Upper lobe of right lung (tissue), 1 donor: ENCODE measurements around the gene ZNF385D. TPM values are rescaled to one million over a fixed set of nuclear protein-coding genes. Genes with fewer than 3 reads are reported as not detected.

Source experiments
- ATAC-seq: fragments of 200-7000 bp; cut with Tn5 transposase; one replicate; pipeline ENCODE4 v1.9.1; 2020; ENCODE audit warnings: mild to moderate bottlenecking, moderate library complexity
- DNase-seq: peaks from one replicate; pipeline ENCODE4 v3.0.0-alpha.2; 2020
- H3K27ac ChIP-seq: fragments of 200-600 bp; one replicate; pipeline ENCODE4 v1.8.0; 2022
- H3K27me3 ChIP-seq: fragments of 200-600 bp; one replicate; pipeline ENCODE4 v1.8.0; 2022; ENCODE audit warnings: mild to moderate bottlenecking
- H3K36me3 ChIP-seq: fragments of 200-600 bp; one replicate; pipeline ENCODE4 v1.8.0; 2022
- H3K4me1 ChIP-seq: fragments of 200-600 bp; one replicate; pipeline ENCODE4 v1.8.0; 2022
- H3K4me3 ChIP-seq: fragments of 200-600 bp; one replicate; pipeline ENCODE4 v1.8.0; 2022; ENCODE audit warnings: mild to moderate bottlenecking
- H3K9me3 ChIP-seq: fragments of 200-600 bp; one replicate; pipeline ENCODE4 v1.8.0; 2022
- CTCF ChIP-seq: fragments of 200-600 bp; IDR thresholded peaks from one replicate; pipeline ENCODE4 v1.8.0; 2022; ENCODE audit warnings: antibody characterized with exemption
- intact Hi-C: fragments of 100-400 bp; cut with DNase I; formaldehyde crosslinking; loops from one replicate; pipeline ENCODE4 v1.11.0; 2022
- total RNA-seq: library from RNA; stranded (reverse); fragmentation: NEBNext Ultra II Directional; extraction: Animal tissue kit (Norgen Biotek cat#: 25700); gene quantifications from one replicate; pipeline ENCODE4 v1.2.1, GENCODE V29; 2021
- donor health status: DM: no; HTN: yes; CAD: no; lungs with severe emphysema.

The ZNF385D gene
- total RNA-seq, 1 donor from 2014 or later: 9.4 TPM

GRCh38 chr3:21747966-21748555 lies 2.9 kb downstream of the ZNF385D start:
- intact Hi-C loops: no loop called here
- TF ChIP-seq CTCF: no peak
- ATAC-seq: no peak
- H3K9me3 ChIP-seq: no peaks in the 10 kb centered on the region
- no peak overlapping the region for H3K27ac ChIP-seq
- H3K4me1 ChIP-seq: no peaks in the 10 kb centered on the region
- H3K4me3 ChIP-seq: no peak overlapping the region
- DNase-seq: no peak
- peaks cover 19% of the 10 kb centered on the region for H3K27me3 ChIP-seq
- H3K36me3 ChIP-seq: no peaks in the 10 kb centered on the region

GRCh38 chr3:21747376-21747775 lies 3.6 kb downstream of the ZNF385D start:
- no peak overlapping the region for H3K27ac ChIP-seq
- no peak for TF ChIP-seq CTCF
- no peaks in the 10 kb centered on the region for H3K9me3 ChIP-seq
- no peaks in the 10 kb centered on the region for H3K4me1 ChIP-seq
- H3K36me3 ChIP-seq: no peaks in the 10 kb centered on the region
- intact Hi-C loops: no loop called here
- ATAC-seq (no peak), DNase-seq (no peak)
- H3K4me3 ChIP-seq: no peak overlapping the region
- peaks cover 19% of the 10 kb centered on the region for H3K27me3 ChIP-seq

GRCh38 chr3:21745966-21746365 lies 5.0 kb downstream of the ZNF385D start:
- no peaks in the 10 kb centered on the region for H3K9me3 ChIP-seq
- no peaks in the 10 kb centered on the region for H3K4me1 ChIP-seq
- DNase-seq: no peak
- no peak overlapping the region for H3K4me3 ChIP-seq
- H3K27ac ChIP-seq: no peak overlapping the region
- intact Hi-C loops: no loop called here
- TF ChIP-seq CTCF: no peak
- ATAC-seq: no peak
- no peaks in the 10 kb centered on the region for H3K36me3 ChIP-seq
- H3K27me3 ChIP-seq: peaks cover 19% of the 10 kb centered on the region

GRCh38 chr3:21744793-21745192 lies 6.2 kb downstream of the ZNF385D start:
- no peak overlapping the region for H3K4me3 ChIP-seq
- no peaks in the 10 kb centered on the region for H3K36me3 ChIP-seq
- intact Hi-C loops: no loop called here
- peaks cover 17% of the 10 kb centered on the region for H3K27me3 ChIP-seq
- ATAC-seq (no peak), DNase-seq (no peak)
- H3K4me1 ChIP-seq: no peaks in the 10 kb centered on the region
- no peak overlapping the region for H3K27ac ChIP-seq
- no peak for TF ChIP-seq CTCF
- H3K9me3 ChIP-seq: no peaks in the 10 kb centered on the region

- no peaks in the 10 kb centered on the region for H3K36me3 ChIP-seq
- H3K9me3 ChIP-seq: no peaks in the 10 kb centered on the region
- H3K4me1 ChIP-seq: no peaks in the 10 kb centered on the region
- no peak for DNase-seq
- intact Hi-C loops: no loop called here
- no peak overlapping the region for H3K27ac ChIP-seq
- no peak overlapping the region for H3K4me3 ChIP-seq
- TF ChIP-seq CTCF: no peak
- ATAC-seq: no peak
- no peaks in the 10 kb centered on the region for H3K27me3 ChIP-seq
These were observed 11.9 kb downstream of the ZNF385D start for GRCh38 chr3:21738935-21739702.
